B cell (primary cell): ENCODE data around the gene PTGES. TPM values are rescaled to one million over a fixed set of nuclear protein-coding genes. Genes with fewer than 3 reads are reported as not detected.

Experiments
- ATAC-seq: fragments of 200-7000 bp; cut with Tn5 transposase; one replicate; pipeline ENCODE4 v1.10.0; 2021; ENCODE audit warnings: low read depth, mild to moderate bottlenecking, moderate number of reproducible peaks, moderate library complexity
- CTCF ChIA-PET: fragments of 350-600 bp; sonication (Branson Sonifier 250); formaldehyde crosslinking; loops from one replicate; lab custom pipeline; 2021; ENCODE audit warnings: antibody characterized with exemption, inconsistent platforms; lab: Charles Lee
- POLR2A ChIA-PET: fragments of 350-600 bp; sonication (Branson Sonifier 250); formaldehyde crosslinking; loops from one replicate; lab custom pipeline; 2021; ENCODE audit warnings: antibody characterized with exemption; lab: Charles Lee
- DNase-seq: peaks from one replicate; pipeline ENCODE4 v3.0.0; 2013
- H2AFZ ChIP-seq: 2 replicates; pipeline ENCODE4 v1.6.1; 2012; ENCODE audit warnings: mild to moderate bottlenecking, low read depth, low read length; ENCODE audit not compliant: insufficient read depth, poor library complexity, severe bottlenecking
- H3K27ac ChIP-seq, 2 donors: 1 replicate in 1 of 2; 2 replicates in 1 of 2; pipeline ENCODE4 v1.5.1; 2012 to 2013; ENCODE audit warnings: low read length in 2 of 2, mild to moderate bottlenecking in 2 of 2, moderate library complexity in 1 of 2
- H3K27me3 ChIP-seq, 4 experiments: fragments of 200-600 bp in 1 of 4; sonication (generic) in 1 of 4; replicated peaks in 1 of 4; 1 replicate in 2 of 4; 2 replicates in 2 of 4; pipeline versions ENCODE4 v1.6.1 to v1.7.0; 2013 to 2016; ENCODE audit warnings: low read length in 3 of 4, mild to moderate bottlenecking in 2 of 4, mixed read lengths in 1 of 4, moderate library complexity in 1 of 4; ENCODE audit not compliant: insufficient read depth in 4 of 4, control insufficient read depth in 3 of 4; ENCODE audit errors: control extremely low read depth in 1 of 4
- H3K36me3 ChIP-seq, 2 experiments: replicated peaks in 1 of 2; 1 replicate in 1 of 2; 2 replicates in 1 of 2; pipeline versions ENCODE4 v1.6.1 to v1.7.1; 2013; ENCODE audit warnings: low read length in 1 of 2; ENCODE audit not compliant: insufficient read depth in 2 of 2, control insufficient read depth in 1 of 2; ENCODE audit errors: control extremely low read depth in 1 of 2, extremely low read depth in 1 of 2
- H3K4me1 ChIP-seq, 2 donors: fragments of 200-600 bp in 1 of 2; sonication (generic) in 1 of 2; 1 replicate in 1 of 2; 2 replicates in 1 of 2; pipeline versions ENCODE4 v1.5.1 to v1.6.1; 2013 to 2017; ENCODE audit warnings: low read length in 2 of 2; ENCODE audit not compliant: control insufficient read depth in 2 of 2, insufficient read depth in 2 of 2
- H3K4me2 ChIP-seq: replicated peaks from 2 replicates; pipeline ENCODE3; 2012; ENCODE audit warnings: mild to moderate bottlenecking, low read depth, low read length; ENCODE audit not compliant: poor library complexity, severe bottlenecking
- H3K4me3 ChIP-seq, 5 experiments: fragments of 200-600 bp in 1 of 5; sonication (generic) in 1 of 5; 1 replicate in 3 of 5; 2 replicates in 2 of 5; pipeline versions ENCODE4 v1.5.1 to v1.7.0; 2011 to 2016; ENCODE audit warnings: low read length in 4 of 5, mild to moderate bottlenecking in 4 of 5, low read depth in 2 of 5, control low read depth in 1 of 5, moderate library complexity in 1 of 5; ENCODE audit not compliant: insufficient read depth in 1 of 5; ENCODE audit errors: control extremely low read depth in 1 of 5, extremely low read depth in 1 of 5
- H3K79me2 ChIP-seq: fragments of 200-600 bp; sonication (generic); one replicate; pipeline ENCODE4 v1.6.0; 2016; ENCODE audit warnings: low read length; ENCODE audit not compliant: control insufficient read depth, insufficient read depth
- H3K9ac ChIP-seq: fragments of 200-600 bp; sonication (generic); 2 replicates; pipeline ENCODE4 v1.6.1; 2017; ENCODE audit warnings: mild to moderate bottlenecking, low read length, moderate library complexity
- H3K9me3 ChIP-seq, 3 donors: one replicate each; pipeline versions ENCODE4 v1.6.1 to v1.7.1; 2013; ENCODE audit warnings: low read length in 2 of 3; ENCODE audit not compliant: control insufficient read depth in 2 of 3, insufficient read depth in 1 of 3; ENCODE audit errors: control extremely low read depth in 1 of 3
- H4K20me1 ChIP-seq: 2 replicates; pipeline ENCODE4 v1.6.0; 2012; ENCODE audit warnings: mild to moderate bottlenecking, low read length; ENCODE audit not compliant: insufficient read depth, control insufficient read depth, poor library complexity, severe bottlenecking
- H3K27ac Mint-ChIP-seq: one replicate; pipeline ENCODE4 v1.8.0; 2021; ENCODE audit warnings: mixed read lengths
- H3K27me3 Mint-ChIP-seq: one replicate; pipeline ENCODE4 v1.8.0; 2021; ENCODE audit warnings: mixed read lengths
- H3K4me1 Mint-ChIP-seq: one replicate; pipeline ENCODE4 v1.8.0; 2021; ENCODE audit warnings: mixed read lengths
- H3K4me3 Mint-ChIP-seq: one replicate; pipeline ENCODE4 v1.8.0; 2021; ENCODE audit warnings: mixed read lengths
- H3K9me3 Mint-ChIP-seq: one replicate; pipeline ENCODE4 v1.8.0; 2022; ENCODE audit warnings: mixed read lengths; ENCODE audit not compliant: insufficient read depth
- EZH2 ChIP-seq: IDR thresholded peaks from 2 replicates; pipeline ENCODE4 v1.6.1; 2012; ENCODE audit warnings: borderline replicate concordance, low read depth, mild to moderate bottlenecking, moderate library complexity, low read length; ENCODE audit not compliant: insufficient read depth, poor library complexity, severe bottlenecking
- WGBS: methylation state at CpG from one replicate; pipeline ENCODE4 v1.1.5; 2013; ENCODE audit warnings: missing lambda C conversion rate; ENCODE audit not compliant: insufficient coverage; 5-methylcytosine and 5-hydroxymethylcytosine counted together
- intact Hi-C: fragments of 100-400 bp; cut with micrococcal nuclease; formaldehyde crosslinking; loops from one replicate; pipeline ENCODE4 v1.10.0; 2022
- polyA plus RNA-seq: library from polyadenylated mRNA; depleted of rRNA; stranded (reverse); fragments of >200 nt; gene quantifications from 2 replicates; pipeline ENCODE4 v1.2.3, GENCODE V29; 2012
- total RNA-seq, 2 donors: library from RNA; stranded (reverse); fragments of 120-200 nt in 1 of 2; gene quantifications; 1 replicate in 1 of 2; 2 replicates in 1 of 2; pipeline versions ENCODE4 v1.2.3 to v1.2.4, GENCODE V29; 2013 to 2022
- TF ChIP-seq, protein P1 (sequence below): fragments of 200-600 bp; IDR thresholded peaks from one replicate; pipeline ENCODE4 v1.8.0; 2022; ENCODE audit warnings: antibody characterized with exemption, mild to moderate bottlenecking

PTGES gene
- total and polyA plus RNA-seq, 2 donors (not counting 1 experiment from before 2014, with no cell fraction given), result not detected

DNA sequence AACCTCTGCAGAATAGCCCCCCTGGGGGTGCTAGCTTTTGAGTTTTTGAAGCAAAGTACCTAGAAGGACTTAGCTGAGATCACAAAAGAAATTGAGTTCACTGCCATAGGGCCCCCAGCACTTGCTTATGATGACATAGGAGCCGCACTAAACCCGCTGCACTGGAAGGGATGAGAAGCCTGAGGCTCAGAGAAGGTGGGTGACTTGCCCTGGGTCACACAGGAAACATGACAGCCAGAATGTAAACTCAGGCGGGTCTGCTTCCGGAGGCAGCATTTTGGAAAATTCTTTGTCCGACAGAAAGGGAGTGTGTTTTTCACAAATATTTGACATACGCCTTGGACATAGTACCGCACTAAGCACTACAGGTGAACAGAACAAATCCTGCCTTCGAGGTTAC, 41.7 kb upstream of the PTGES start:
- H3K9ac ChIP-seq, result no peak overlapping the region
- intact Hi-C loops, result no loop called here
- DNase-seq (no peak), ATAC-seq (no peak)
- H3K4me3 Mint-ChIP-seq, result no peak overlapping the region
- TF ChIP-seq EZH2, result no peak
- TF ChIP-seq, protein P1, sequence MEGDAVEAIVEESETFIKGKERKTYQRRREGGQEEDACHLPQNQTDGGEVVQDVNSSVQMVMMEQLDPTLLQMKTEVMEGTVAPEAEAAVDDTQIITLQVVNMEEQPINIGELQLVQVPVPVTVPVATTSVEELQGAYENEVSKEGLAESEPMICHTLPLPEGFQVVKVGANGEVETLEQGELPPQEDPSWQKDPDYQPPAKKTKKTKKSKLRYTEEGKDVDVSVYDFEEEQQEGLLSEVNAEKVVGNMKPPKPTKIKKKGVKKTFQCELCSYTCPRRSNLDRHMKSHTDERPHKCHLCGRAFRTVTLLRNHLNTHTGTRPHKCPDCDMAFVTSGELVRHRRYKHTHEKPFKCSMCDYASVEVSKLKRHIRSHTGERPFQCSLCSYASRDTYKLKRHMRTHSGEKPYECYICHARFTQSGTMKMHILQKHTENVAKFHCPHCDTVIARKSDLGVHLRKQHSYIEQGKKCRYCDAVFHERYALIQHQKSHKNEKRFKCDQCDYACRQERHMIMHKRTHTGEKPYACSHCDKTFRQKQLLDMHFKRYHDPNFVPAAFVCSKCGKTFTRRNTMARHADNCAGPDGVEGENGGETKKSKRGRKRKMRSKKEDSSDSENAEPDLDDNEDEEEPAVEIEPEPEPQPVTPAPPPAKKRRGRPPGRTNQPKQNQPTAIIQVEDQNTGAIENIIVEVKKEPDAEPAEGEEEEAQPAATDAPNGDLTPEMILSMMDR, result no peak
- H4K20me1 ChIP-seq, result no peaks in the 10 kb centered on the region
- no peaks in the 10 kb centered on the region for H3K9me3 ChIP-seq
- no peak overlapping the region for H3K27ac Mint-ChIP-seq
- 91% methylated on average over 8 of the region's 8 CpGs for WGBS
- peaks cover 0 to 6% of the 10 kb centered on the region in 2 donors for H3K4me1 ChIP-seq
- no peaks in the 10 kb centered on the region for H3K9me3 Mint-ChIP-seq
- peaks cover 10% of the 10 kb centered on the region for H3K27me3 Mint-ChIP-seq
- CTCF ChIA-PET, result interaction anchor here (1.9 kb wide), 1 partner anchor 663 kb away, joined by 6 read pairs; no protein-coding TSS in a partner anchor
- POLR2A ChIA-PET, result no interaction called here
- H3K27ac ChIP-seq, result no peak overlapping the region
- no peaks in the 10 kb centered on the region for H3K36me3 ChIP-seq
- no peak overlapping the region for H3K4me3 ChIP-seq
- H3K4me1 Mint-ChIP-seq, result no peaks in the 10 kb centered on the region
- no peaks in the 10 kb centered on the region for H3K79me2 ChIP-seq
- no peak overlapping the region for H3K4me2 ChIP-seq
- no peak overlapping the region for H2AFZ ChIP-seq
- peaks cover 0 to 10% (median 0%) of the 10 kb centered on the region in 4 experiments for H3K27me3 ChIP-seq

DNA sequence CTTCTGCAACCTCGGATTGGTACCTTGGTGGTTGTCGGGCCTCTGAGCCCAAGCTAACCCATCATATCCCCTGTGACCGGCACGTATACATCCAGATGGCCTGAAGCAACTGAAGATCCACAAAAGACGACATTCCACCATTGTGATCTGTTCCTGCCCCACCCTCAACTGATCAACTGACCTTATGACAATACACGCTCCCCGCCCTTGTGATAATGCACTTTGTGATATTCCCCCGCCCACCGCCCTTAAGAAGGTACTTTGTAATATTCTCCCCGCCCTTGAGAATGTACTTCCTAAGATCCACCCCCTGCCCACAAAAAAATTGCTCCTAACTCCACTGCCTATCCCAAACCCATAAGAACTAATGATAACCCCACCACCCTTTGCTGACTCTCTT, 33.6 kb upstream of the PTGES start:
- H3K27ac Mint-ChIP-seq, result no peak overlapping the region
- H2AFZ ChIP-seq, result no peak overlapping the region
- H3K9me3 Mint-ChIP-seq, result no peaks in the 10 kb centered on the region
- TF ChIP-seq, protein P1, result no peak
- TF ChIP-seq EZH2, result no peak
- H3K27me3 ChIP-seq, result peaks cover 0 to 13% (median 0%) of the 10 kb centered on the region in 4 experiments
- no peaks in the 10 kb centered on the region for H3K4me1 Mint-ChIP-seq
- no peak overlapping the region for H3K4me3 Mint-ChIP-seq
- peaks cover 24% of the 10 kb centered on the region for H3K27me3 Mint-ChIP-seq
- no peaks in the 10 kb centered on the region for H3K9me3 ChIP-seq
- no peak for ATAC-seq
- intact Hi-C loops, result no loop called here
- H3K4me1 ChIP-seq, result peaks cover 0 to 6% of the 10 kb centered on the region in 2 donors
- 92% methylated on average over 10 of the region's 10 CpGs for WGBS
- no peak for DNase-seq
- H4K20me1 ChIP-seq, result no peaks in the 10 kb centered on the region
- no peak overlapping the region for H3K9ac ChIP-seq
- H3K4me3 ChIP-seq, result no peak overlapping the region
- H3K4me2 ChIP-seq, result no peak overlapping the region
- no peaks in the 10 kb centered on the region for H3K36me3 ChIP-seq
- no peaks in the 10 kb centered on the region for H3K79me2 ChIP-seq
- ChIA-PET POLR2A (no interaction called here), CTCF (interaction anchor here (0.6 to 6.3 kb wide), 6 partner anchors 48 to 899 kb away, joined by 3 to 67 read pairs (median 4); partner anchors contain the start of gene NTMT1)
- no peak overlapping the region for H3K27ac ChIP-seq
